ENCODE results near the gene COBL. TPM values are rescaled to one million over a fixed set of nuclear protein-coding genes. Genes with fewer than 3 reads are reported as not detected.

Gene COBL
- total RNA-seq, 4 donors from 2014 or later: 50.2 to 156 (median 65.1) TPM

DNA sequence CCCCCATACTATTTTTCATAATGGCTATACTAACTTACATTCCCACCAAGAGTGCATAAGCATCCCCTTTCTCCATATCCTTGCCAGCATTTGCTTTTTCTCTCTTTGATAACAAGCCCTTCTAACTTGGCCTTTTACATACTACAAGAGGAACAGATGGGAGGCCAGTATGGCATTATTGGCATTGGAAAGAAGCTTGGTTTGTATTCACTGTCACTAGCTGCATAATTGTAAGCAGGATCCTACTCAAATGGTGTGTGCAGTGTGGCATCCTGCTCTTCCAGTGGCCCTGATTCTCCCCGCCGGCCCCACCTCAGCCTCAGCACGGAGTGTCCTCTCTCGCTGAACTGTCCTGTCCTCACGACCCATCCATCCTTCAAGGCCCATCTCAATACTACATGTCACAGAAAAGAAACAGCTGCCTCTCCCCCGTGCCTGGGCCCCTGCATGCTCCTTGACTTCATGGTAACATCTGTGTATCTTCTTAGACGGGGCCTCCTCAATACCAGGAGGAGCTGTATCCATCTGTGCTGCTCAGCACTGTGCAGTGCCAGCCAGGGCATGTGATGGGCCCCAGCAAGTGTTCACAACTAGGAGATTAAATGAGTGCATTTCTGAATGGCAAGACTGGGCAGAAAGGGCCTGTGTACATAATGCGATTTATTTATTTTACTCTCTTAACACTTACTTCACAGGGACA, 205.2 kb downstream of the COBL start:
- no peak overlapping the region for H3K4me3 ChIP-seq
- H3K27me3 ChIP-seq: no peaks in the 10 kb centered on the region
- no peak for DNase-seq (ENCODE audit: low spot score in 2 of 2)
- H3K4me1 ChIP-seq: no peaks in the 10 kb centered on the region
- no peaks in the 10 kb centered on the region for H3K36me3 ChIP-seq
- H3K9me3 ChIP-seq: no peaks in the 10 kb centered on the region
- WGBS: 84% methylated on average over 8 of the region's 8 CpGs
- no peak overlapping the region for H3K27ac ChIP-seq
- TF ChIP-seq, protein P1, sequence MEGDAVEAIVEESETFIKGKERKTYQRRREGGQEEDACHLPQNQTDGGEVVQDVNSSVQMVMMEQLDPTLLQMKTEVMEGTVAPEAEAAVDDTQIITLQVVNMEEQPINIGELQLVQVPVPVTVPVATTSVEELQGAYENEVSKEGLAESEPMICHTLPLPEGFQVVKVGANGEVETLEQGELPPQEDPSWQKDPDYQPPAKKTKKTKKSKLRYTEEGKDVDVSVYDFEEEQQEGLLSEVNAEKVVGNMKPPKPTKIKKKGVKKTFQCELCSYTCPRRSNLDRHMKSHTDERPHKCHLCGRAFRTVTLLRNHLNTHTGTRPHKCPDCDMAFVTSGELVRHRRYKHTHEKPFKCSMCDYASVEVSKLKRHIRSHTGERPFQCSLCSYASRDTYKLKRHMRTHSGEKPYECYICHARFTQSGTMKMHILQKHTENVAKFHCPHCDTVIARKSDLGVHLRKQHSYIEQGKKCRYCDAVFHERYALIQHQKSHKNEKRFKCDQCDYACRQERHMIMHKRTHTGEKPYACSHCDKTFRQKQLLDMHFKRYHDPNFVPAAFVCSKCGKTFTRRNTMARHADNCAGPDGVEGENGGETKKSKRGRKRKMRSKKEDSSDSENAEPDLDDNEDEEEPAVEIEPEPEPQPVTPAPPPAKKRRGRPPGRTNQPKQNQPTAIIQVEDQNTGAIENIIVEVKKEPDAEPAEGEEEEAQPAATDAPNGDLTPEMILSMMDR (IDR thresholded peaks at IDR 0.05): no peak
- TF ChIP-seq POLR2AphosphoS5 (IDR thresholded peaks at IDR 0.05): no peak

DNA sequence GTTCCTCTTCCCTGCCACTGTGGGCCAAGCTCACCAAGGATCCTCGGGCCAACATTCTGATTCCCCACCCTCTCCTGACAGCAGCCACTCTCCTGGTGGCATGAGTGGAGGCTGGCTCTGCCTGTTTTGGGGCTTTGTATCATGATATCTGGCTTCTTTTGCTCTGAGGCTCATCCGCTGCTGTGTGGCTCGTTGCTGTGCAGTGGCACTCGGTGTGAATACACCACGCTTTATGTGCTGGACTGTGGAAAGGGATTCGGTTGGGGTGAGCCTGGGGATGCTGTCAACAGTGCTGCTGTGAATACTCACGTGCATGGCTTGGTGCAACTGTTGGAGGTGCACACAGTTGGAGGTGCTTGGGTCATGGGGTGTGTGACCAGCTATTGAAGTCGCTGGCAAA, 208.5 kb downstream of the COBL start:
- Histone ChIP-seq H3K4me1 (no peaks in the 10 kb centered on the region), H3K4me3 (no peak overlapping the region), H3K27me3 (no peaks in the 10 kb centered on the region), H3K36me3 (no peaks in the 10 kb centered on the region), H3K9me3 (no peaks in the 10 kb centered on the region), H3K27ac (no peak overlapping the region)
- no peak for TF ChIP-seq POLR2A (IDR thresholded peaks at IDR 0.05)
- TF ChIP-seq EP300 (IDR thresholded peaks at IDR 0.05): no peak
- TF ChIP-seq, protein P1 (IDR thresholded peaks at IDR 0.05): no peak
- TF ChIP-seq POLR2AphosphoS5 (IDR thresholded peaks at IDR 0.05): no peak
- 88% methylated on average over 6 of the region's 8 CpGs for WGBS
- no peak for DNase-seq (ENCODE audit: low spot score in 2 of 2)

- no peak overlapping the region for H3K4me3 ChIP-seq
Observed at GRCh38 chr7:51104278-51104677, 212.3 kb downstream of the COBL start.

DNA sequence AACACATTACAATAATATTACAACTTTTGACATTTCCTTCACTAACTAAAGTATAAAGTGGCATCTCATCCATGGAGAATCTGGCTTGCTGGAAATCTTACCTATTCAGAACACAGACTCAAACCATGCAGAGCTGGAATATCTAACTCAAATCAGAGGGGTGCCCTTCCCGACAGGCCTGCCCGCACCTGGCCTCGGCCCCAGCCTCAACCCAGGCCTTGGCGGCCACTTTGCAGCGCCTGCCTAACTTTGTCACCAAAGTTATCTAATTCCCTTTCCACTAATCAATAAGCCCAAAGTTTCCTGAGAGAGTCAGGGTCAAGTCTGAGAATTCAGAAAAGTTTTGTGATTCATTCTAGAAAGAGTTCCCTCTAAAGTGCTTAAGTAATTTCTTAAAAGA, 212.9 kb downstream of the COBL start:
- 96% methylated on average over 5 of the region's 5 CpGs for WGBS
- H3K4me3 ChIP-seq: no peak overlapping the region
- H3K27me3 ChIP-seq: no peaks in the 10 kb centered on the region
- H3K4me1 ChIP-seq: no peaks in the 10 kb centered on the region
- H3K27ac ChIP-seq: no peak overlapping the region
- no peak for DNase-seq (ENCODE audit: low spot score in 2 of 2)
- H3K9me3 ChIP-seq: no peaks in the 10 kb centered on the region
- TF ChIP-seq POLR2AphosphoS5 (IDR thresholded peaks at IDR 0.05) (no peak), EP300 (IDR thresholded peaks at IDR 0.05) (no peak)
- H3K36me3 ChIP-seq: no peaks in the 10 kb centered on the region

More at GRCh38 chr7:51104278-51104677, 212.3 kb downstream of the COBL start:
- 85% methylated on average over 3 of the region's 3 CpGs for WGBS
- Histone ChIP-seq H3K27me3 (no peaks in the 10 kb centered on the region), H3K27ac (no peak overlapping the region), H3K9me3 (no peaks in the 10 kb centered on the region), H3K36me3 (no peaks in the 10 kb centered on the region), H3K4me1 (no peaks in the 10 kb centered on the region)
- DNase-seq (ENCODE audit: low spot score in 2 of 2): no peak
- TF ChIP-seq, protein P1 (IDR thresholded peaks at IDR 0.05): no peak
- TF ChIP-seq POLR2A (IDR thresholded peaks at IDR 0.05) (no peak), EP300 (IDR thresholded peaks at IDR 0.05) (no peak), POLR2AphosphoS5 (IDR thresholded peaks at IDR 0.05) (no peak)

GRCh38 chr7:51102828-51103227, 213.8 kb downstream of the COBL start:
- Histone ChIP-seq H3K27me3 (no peaks in the 10 kb centered on the region), H3K9me3 (peaks cover 1% of the 10 kb centered on the region), H3K27ac (no peak overlapping the region), H3K4me1 (no peaks in the 10 kb centered on the region), H3K36me3 (no peaks in the 10 kb centered on the region), H3K4me3 (no peak overlapping the region)
- DNase-seq (ENCODE audit: low spot score in 2 of 2): no peak
- TF ChIP-seq POLR2A (IDR thresholded peaks at IDR 0.05): no peak
- TF ChIP-seq POLR2AphosphoS5 (IDR thresholded peaks at IDR 0.05): no peak
- TF ChIP-seq EP300 (IDR thresholded peaks at IDR 0.05): no peak
- TF ChIP-seq, protein P1 (IDR thresholded peaks at IDR 0.05): no peak
- 79% methylated on average over 2 of the region's 2 CpGs for WGBS

Data from suprapubic skin (tissue), 4 donors.